Measurements from ENCODE around the gene DUSP9. TPM values are rescaled to one million over a fixed set of nuclear protein-coding genes. Genes with fewer than 3 reads are reported as not detected.
"Not testable (repeated sequence)": the region's sequence is repeated elsewhere in the genome, so short reads cannot be mapped to it uniquely, and the experiment has no call there.

The DUSP9 gene
- total RNA-seq = under 1 TPM in 1 of 2 donors, not detected in 1; 0.91 TPM

GRCh38 chrX:153646620-153647373, at the start of gene DUSP9:
DUSP9 (plus strand) TSS chrX:153647203; CDS start chrX:153647954, 751 bp downstream.
- ATAC-seq (peak in 1 of 2 donors; percentile 34), DNase-seq (ENCODE audit: low spot score in 2 of 2) (no peak)
- H3K36me3 Mint-ChIP-seq = no peaks in the 10 kb centered on the region
- no peaks in the 10 kb centered on the region for H3K9me3 Mint-ChIP-seq
- H3K27ac Mint-ChIP-seq = no peak within 1 kb of the TSS

DNA sequence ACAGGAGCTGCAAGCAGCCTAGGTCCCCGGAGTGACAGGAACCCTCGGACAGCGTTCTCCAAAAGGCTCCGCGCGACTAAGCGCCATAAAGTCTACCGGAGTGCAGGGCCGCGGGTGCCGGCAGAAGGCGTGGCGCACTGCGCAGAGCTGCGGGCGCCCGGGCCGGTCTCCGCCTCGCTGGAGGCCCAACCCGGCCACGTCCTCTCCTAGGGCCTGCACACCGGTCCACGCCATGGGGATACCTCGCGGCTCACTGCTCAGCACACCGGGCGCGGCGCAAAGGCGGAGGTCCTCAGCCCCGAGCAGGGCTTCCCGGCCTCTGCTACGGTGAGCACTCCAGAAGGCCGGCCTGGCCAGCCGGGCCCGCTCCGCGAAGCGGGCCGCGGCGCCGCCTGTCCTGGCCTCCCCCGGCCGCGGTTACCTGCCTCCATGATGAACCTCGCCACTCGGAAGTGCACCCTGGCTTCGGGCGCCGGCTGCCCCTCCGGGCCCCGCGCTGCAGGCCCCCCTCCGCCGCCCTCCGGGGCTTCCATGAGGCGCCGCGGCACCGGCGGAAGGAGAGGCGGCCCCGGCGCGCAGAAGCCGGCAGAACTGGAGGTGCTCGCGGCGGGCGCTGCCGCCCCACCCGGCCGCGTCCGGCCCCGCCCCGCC, 48.3 kb upstream of the DUSP9 start, which contains the start of gene CCNQ:
TSS of gene CCNQ (minus strand) at position 599 of the 651 bp plus-strand sequence. CDS start at position 533, 66 bp downstream.
- peak within 1 kb of the TSS; percentile 84 for H3K27ac Mint-ChIP-seq
- peak in 1 of 2 donors; percentile 27 for DNase-seq (ENCODE audit: low spot score in 2 of 2)
- H3K36me3 Mint-ChIP-seq = peaks cover 0 to 7% of the 10 kb centered on the region in 2 donors
- H3K9me3 Mint-ChIP-seq = no peaks in the 10 kb centered on the region
- peak; percentile 58 to 63 for ATAC-seq

DNA sequence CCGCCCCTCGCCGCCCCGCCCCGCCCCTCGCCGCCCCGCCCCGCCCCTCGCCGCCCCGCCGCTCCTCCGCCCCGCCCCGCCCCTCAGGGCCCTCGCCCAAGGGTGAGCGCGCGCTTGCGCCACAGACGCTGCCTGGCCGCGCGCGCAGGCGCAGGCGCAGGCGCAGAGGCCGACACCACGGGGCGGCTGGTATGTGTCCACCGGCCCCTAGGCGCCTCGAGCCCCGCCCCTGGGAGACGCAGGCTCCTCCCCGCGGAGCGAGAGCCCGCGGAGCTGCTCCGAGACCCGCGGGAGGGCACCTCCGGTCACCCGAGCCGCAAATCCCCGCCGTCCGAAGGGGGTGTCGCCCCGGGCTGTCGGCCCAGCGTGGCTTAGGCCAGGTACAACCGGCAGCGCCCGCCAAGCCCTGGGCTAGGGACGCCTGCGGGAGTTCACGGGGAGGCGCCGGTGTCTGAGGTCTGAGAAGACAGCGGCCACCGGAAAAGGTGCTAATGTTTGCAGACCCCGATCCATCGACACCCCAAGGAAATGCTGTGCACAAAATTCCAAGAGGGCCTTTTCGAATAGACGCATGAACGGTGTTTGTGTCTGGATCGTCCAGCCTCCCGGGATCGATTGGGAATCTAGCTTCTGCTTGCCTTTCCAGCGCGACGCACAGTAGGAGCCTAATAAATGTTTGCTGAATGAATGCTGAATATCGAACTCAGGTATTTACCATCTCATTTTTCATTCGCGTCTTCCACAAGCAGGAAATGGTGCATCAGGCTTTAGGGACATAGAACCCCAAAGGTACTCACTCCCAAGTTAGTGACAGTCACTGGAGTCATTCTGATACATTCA, 47.6 kb upstream of the DUSP9 start:
- no peaks in the 10 kb centered on the region for H3K9me3 Mint-ChIP-seq
- peaks cover 0 to 7% of the 10 kb centered on the region in 2 donors for H3K36me3 Mint-ChIP-seq
- ATAC-seq (peak; percentile 90 to 93), DNase-seq (ENCODE audit: low spot score in 2 of 2) (peak; percentile 87 to 91)
- H3K27ac Mint-ChIP-seq = peak overlapping the region in 1 of 2 donors; percentile 84

DNA sequence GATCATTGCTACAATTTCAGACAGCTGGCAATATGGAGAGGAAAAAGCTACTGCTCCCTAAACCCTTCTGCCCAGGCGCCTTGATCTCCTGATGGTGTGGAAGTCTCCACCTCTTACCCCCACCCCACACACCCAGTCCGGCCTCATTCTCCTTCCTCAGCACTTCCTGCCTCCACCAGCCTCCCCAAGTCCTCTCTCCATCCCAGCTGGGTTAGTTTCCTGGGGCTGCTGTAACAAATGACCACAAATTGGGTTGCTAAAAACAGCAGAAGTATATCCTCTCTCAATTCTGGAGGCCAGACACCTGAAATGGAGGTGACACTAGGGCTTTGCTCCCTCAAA, 47.0 kb upstream of the DUSP9 start:
- ATAC-seq = peak in 1 of 2 donors; percentile 9
- H3K9me3 Mint-ChIP-seq = no peaks in the 10 kb centered on the region
- peaks cover 0 to 7% of the 10 kb centered on the region in 2 donors for H3K36me3 Mint-ChIP-seq
- peak in 1 of 2 donors; percentile 10 for DNase-seq (ENCODE audit: low spot score in 2 of 2)
- peak overlapping the region; percentile 50 to 84 for H3K27ac Mint-ChIP-seq

- DNase-seq (ENCODE audit: low spot score in 2 of 2) (no peak), ATAC-seq (no peak)
- no peaks in the 10 kb centered on the region for H3K9me3 Mint-ChIP-seq
- H3K36me3 Mint-ChIP-seq = peaks cover 0 to 7% of the 10 kb centered on the region in 2 donors
- H3K27ac Mint-ChIP-seq = no peak overlapping the region
Measured at GRCh38 chrX:153600921-153601320, 46.1 kb upstream of the DUSP9 start.

GRCh38 chrX:153601511-153602110, 45.4 kb upstream of the DUSP9 start:
- DNase-seq (ENCODE audit: low spot score in 2 of 2) (no peak), ATAC-seq (no peak)
- Mint-ChIP-seq H3K36me3 (peaks cover 0 to 7% of the 10 kb centered on the region in 2 donors), H3K9me3 (no peaks in the 10 kb centered on the region), H3K27ac (no peak overlapping the region)

GRCh38 chrX:153602601-153603000, 44.4 kb upstream of the DUSP9 start:
- no peak for DNase-seq (ENCODE audit: low spot score in 2 of 2)
- H3K36me3 Mint-ChIP-seq = peaks cover 0 to 7% of the 10 kb centered on the region in 2 donors
- ATAC-seq = no peak
- no peaks in the 10 kb centered on the region for H3K9me3 Mint-ChIP-seq
- no peak overlapping the region for H3K27ac Mint-ChIP-seq

GRCh38 chrX:153603131-153603656, 43.8 kb upstream of the DUSP9 start:
- H3K27ac Mint-ChIP-seq = no peak overlapping the region
- H3K36me3 Mint-ChIP-seq = peaks cover 0 to 7% of the 10 kb centered on the region in 2 donors
- DNase-seq (ENCODE audit: low spot score in 2 of 2) (no peak), ATAC-seq (no peak)
- no peaks in the 10 kb centered on the region for H3K9me3 Mint-ChIP-seq

DNA sequence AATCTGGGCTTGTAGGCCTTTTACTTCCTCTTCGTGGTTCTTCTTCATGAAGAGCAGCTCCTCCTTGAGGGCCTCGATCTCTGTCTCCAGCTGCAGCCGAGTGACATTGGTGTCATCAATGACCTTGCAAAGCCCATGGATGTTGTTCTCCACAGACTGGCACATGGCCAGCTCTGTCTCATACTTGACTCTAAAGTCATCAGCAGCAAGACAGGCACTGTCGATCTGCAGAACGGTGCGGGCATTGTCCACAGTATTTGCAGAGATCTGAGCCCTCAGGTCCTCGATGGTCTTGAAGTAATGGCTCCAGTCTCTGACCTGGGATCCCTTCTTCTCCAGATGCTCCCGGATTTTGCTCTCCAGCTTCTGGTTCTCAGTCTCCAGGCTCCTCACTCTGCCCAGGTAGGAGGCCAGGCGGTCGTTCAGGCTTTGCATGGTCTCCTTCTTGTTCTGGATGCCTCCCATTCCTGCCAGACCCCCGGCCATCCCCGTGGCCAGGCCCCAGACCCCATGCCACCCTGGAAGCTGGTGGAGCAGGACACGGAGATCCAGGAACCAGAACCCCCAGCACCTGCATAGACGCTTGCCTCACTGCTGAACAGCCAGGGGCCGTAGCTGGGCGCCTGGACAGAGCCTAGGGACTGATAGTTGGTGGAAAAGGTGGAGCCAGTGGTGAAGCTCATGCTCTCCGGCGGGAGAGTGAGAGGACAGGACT, 42.2 kb upstream of the DUSP9 start:
- ATAC-seq; H3K27ac Mint-ChIP-seq; H3K36me3 Mint-ChIP-seq; DNase-seq (ENCODE audit: low spot score in 2 of 2); H3K9me3 Mint-ChIP-seq: not testable (repeated sequence)

DNA sequence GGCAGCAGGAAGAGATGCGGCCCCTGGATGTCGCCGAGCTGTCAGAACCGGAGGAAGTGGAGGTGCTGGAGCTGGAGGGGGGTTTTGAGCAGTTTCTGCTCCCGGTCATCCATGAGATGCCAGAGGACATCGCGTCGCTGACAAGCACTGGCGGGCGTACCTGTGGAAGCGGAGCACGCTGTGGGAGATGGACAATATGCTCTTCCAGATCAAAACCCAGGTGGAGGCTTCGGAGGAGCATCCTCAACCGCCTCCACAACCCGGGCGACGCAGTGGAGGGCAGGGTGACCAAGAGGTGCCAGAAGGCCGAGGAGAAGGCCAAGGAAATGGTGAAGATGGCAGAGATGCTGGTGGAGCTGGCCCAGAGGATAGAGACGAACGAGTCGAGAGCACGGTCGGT, 40.5 kb upstream of the DUSP9 start:
- DNase-seq (ENCODE audit: low spot score in 2 of 2) (no peak), ATAC-seq (no peak)
- Mint-ChIP-seq H3K36me3 (no peaks in the 10 kb centered on the region), H3K9me3 (no peaks in the 10 kb centered on the region), H3K27ac (no peak overlapping the region)

GRCh38 chrX:153608376-153608775, 38.6 kb upstream of the DUSP9 start:
- no peak overlapping the region for H3K27ac Mint-ChIP-seq
- ATAC-seq = no peak
- no peaks in the 10 kb centered on the region for H3K36me3 Mint-ChIP-seq
- no peaks in the 10 kb centered on the region for H3K9me3 Mint-ChIP-seq
- DNase-seq (ENCODE audit: low spot score in 2 of 2) = no peak

GRCh38 chrX:153608806-153609205, 38.2 kb upstream of the DUSP9 start:
- no peak for DNase-seq (ENCODE audit: low spot score in 2 of 2)
- no peak for ATAC-seq
- H3K9me3 Mint-ChIP-seq = no peaks in the 10 kb centered on the region
- no peak overlapping the region for H3K27ac Mint-ChIP-seq
- H3K36me3 Mint-ChIP-seq = no peaks in the 10 kb centered on the region

DNA sequence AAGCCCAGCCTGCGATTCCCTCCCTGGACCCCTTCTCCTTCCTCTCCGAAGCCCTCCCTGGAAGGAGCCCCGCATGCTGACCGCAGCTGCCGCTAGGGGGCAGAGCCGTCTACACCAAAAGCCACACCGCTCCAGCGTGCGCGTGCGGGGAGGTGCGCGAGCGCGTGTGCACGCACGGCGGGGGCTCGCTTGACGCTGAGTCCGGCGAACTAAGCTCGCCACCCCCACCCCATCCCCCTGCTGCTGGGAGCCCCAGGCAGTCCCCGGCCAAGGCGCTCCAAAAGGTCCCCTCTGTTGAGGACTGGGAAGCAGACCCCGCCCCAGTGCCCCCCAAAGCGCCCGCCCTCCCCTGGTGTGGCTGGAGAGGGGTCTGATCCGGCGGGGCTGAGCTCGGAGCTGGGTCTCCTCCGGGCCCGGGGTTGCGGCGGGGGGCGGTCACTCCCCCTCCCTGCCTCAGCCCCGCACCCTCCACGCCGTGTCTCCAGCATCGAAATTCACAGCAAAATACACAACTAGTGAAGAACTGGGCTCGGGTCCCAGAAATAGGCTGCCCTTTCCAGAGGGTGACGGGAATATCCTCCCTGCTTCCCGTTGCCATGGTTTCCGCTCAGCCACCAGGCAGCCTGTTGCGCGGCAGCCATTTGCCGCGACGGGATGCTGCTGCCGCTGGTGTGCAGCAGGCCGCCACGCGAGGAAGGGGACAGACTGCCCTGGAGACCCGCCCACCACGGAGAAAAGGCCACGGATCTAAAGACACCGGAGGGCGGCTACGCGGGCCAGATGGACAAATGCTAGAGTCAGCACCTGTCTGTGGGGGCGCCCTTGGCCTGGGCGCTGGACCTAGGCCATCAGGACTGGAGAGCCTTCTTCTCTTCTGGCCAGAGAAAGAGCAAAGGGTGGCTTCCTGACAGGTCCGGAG, 36.8 kb upstream of the DUSP9 start:
- H3K9me3 Mint-ChIP-seq = no peaks in the 10 kb centered on the region
- no peaks in the 10 kb centered on the region for H3K36me3 Mint-ChIP-seq
- ATAC-seq = peak; percentile 86 to 97
- H3K27ac Mint-ChIP-seq = peak overlapping the region in 1 of 2 donors; percentile 55
- peak; percentile 63 to 76 for DNase-seq (ENCODE audit: low spot score in 2 of 2)

GRCh38 chrX:153610836-153611213, 36.2 kb upstream of the DUSP9 start:
- Mint-ChIP-seq H3K36me3 (no peaks in the 10 kb centered on the region), H3K9me3 (no peaks in the 10 kb centered on the region), H3K27ac (no peak overlapping the region)
- DNase-seq (ENCODE audit: low spot score in 2 of 2) (no peak), ATAC-seq (no peak)
